Ureter (tissue), 1 donor: ENCODE data around the gene PDE4D. TPM values are rescaled to one million over a fixed set of nuclear protein-coding genes. Genes with fewer than 3 reads are reported as not detected.
"Not testable (repeated sequence)": the region's sequence is repeated elsewhere in the genome, so short reads cannot be mapped to it uniquely, and the experiment has no call there.

Experiments used
- DNase-seq: peaks from one replicate; pipeline ENCODE4 v3.0.0-alpha.2; 2020; ENCODE audit warnings: low spot score
- total RNA-seq: library from RNA; stranded (reverse); gene quantifications from one replicate; pipeline ENCODE4 v1.2.4, GENCODE V29; 2023
- donor health status: DM: yes; HTN: yes; CAD: no.

PDE4D gene
- total RNA-seq, 1 donor from 2014 or later: 106 TPM

DNA sequence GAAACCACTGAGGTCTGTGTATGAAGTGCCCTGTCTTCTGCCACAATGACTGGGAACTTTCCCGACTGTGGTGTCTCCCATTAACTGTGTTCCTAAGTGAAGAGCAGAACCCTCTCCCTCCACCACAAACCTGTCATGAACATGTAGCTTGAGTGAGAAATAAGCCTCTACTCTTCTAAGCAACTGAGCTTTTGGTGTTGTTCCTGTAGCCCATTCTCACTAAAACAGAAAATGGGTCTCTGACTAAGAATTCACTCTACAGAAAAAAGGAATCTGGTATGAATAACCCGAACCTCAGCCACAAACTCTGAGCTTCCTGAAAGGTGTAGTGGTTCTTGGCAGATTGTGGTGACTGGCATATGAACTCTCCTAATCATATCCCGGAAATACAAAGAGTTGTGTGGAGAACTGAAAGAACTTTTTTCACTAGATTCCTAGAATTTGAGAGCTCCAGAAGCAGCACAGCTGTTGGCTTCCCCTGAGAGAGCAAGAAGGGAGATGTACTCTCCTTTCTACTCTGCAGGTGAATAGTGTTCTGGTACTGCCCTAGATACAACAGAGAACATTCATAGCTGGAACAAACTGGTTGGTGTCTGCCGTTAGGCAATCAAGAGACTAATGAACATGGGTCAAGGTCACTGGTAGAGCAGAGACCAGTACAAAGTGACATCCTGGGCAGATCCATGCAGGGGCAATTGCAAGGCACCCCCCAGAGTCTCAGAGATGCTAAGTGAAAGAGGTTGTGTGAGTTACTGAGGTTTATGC is 283.8 kb downstream of the PDE4D start:
- no peak for DNase-seq

DNA sequence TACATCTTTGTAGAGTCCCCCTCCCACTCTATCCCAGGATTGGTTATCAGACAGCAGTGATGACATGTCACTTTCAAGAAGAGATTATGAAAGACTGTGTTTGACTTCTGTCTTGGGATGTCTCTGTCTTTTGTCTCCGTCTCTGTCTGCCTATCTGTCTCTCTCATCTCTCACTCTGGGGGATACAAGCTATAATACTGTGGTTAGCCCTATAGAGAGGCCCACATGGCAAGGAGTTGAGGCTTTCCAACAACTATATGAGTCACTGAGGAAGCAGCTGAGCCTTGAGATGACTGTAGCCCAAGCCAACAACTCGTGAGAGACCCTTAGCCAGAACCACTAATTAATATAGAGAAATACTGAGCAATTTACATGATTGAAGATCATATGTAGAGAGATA is 284.8 kb downstream of the PDE4D start:
- DNase-seq: no peak

DNA sequence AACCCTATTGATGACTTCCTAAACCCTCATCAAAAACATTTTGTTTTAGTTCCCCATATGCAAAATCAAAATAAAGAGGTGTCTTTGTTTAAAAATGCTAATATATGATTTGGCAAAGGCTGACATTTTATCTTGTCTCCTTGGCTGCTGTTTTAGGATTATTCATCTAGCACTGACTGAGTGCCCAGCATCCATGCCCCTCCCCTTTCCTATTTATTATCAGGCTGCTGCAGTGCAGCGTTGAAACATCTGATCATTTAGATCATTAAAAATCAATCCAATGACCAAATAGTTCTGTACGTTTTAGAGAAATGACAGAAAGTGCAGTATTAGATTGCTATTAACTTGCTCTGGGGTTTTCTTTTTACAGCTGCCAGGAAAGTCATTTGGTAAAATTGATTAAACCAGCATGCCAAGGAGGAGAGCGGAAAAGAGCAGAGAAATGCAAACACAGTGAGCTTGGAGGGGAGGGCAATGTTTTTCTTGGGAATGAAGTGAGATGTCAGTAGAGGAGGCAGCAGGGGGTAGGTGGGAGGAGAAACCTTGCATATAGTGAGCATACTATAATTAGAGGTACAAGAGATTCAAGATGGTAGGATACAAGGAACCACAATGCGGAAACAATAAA is 286.3 kb downstream of the PDE4D start:
- no peak for DNase-seq

DNA sequence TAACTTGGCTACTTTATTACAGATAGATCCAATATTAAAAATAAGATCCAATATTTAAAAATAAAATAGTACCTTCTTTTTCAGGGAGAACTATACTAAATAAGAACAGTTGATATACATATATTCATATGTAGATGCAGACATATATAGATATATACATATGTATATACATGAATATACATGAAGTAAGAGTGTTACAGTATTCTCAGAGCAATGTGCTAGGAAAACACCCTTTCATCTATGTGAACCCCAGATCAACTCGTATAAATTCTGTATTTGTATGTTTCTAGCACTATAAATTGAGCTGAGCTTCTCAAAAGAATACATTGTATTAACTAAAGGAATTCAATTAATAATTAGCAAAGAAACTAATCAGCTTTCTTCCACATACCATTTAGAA is 287.6 kb downstream of the PDE4D start:
- no peak for DNase-seq

DNA sequence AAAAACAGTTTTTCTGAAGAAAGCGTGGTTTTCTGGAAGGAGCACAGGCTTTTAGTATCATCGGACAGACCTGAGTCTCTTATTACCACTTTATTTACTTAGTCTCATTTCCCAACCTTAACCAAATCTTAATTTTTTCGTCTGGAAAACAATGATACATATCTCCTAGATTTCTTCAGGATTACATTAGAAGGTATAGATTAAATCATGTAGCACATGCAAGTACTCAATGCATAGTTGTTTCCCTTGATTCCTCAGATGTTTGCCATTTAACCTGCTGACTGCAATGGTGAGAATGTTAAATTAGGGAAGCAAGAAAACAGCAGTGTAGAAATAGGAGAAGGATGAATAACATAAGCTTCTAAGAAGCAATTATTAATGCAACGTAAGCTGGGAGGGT is 289.4 kb downstream of the PDE4D start:
- DNase-seq: no peak

DNA sequence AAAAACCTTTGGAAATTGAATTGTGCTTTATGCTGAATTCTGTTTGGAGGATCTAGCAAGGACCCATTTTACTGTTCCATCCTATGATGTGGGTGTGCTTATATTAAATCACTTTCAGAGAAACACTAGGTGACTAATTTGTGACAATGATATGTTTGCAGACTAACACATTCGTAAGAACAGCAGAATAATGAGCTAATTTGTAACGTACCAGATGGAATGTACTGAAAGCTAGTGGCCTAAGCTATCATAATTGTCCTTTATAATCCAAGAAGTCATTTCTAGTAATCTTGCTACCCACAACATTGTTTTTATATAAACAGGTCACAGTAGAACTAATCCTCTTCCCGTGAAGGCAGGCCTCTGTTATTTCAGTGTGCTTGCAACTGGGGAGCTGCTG is 292.5 kb downstream of the PDE4D start:
- no peak for DNase-seq

DNA sequence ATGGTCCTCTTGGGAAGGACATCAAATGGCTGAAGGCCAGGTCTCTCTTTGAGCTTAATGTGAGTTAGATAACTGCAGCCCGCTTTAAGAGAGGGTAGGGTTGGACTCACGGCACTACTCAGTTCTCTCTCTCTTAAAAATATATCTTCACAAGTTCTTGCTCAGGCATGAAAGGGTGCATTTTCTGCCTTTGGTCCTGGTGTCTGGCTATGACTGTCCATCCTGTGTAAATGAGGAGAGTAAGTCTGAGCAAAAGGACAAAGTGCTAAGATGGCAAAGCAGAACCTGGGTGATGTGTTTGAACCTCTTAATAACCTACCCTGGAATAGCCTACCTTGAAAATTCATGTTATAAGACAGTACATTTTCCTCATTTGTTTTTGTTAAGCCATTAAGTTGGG is 293.4 kb downstream of the PDE4D start:
- no peak for DNase-seq

DNA sequence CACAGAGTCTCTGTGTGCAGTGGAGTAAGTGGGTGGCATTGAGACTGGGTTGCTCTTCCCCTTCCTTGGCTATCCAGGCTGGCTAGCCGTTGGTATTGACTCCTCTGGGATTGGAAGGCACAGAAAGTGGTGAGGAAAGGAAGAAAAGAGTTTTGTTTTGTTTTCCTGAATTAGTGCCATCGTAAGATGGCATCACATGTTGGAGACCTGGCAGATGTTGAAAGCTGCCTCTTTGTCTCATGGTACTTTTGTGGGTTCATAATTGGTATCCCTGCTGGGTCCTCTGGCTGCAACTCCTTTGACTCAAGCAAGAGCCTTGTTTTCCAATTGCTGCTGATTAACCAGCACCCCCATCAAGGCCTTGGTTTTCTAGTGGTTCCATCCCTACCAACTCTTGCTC is 293.8 kb downstream of the PDE4D start:
- no peak for DNase-seq

DNA sequence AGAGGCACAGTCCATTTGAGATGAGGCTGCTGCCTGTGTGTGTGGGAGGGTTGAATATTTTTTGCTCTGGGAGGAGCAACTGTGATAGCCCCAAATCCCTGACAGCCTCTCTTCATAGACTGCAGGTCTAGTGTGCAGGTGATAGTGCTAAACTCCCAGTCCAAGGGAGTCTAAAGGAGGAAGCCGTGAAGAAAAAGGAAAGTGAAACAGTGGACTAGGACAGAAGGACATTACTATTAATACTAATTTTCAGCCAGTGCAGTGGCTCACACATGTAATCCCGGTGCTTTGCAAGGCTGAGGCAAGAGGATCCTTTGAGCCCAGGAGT is 295.0 kb downstream of the PDE4D start:
- DNase-seq: no peak

DNA sequence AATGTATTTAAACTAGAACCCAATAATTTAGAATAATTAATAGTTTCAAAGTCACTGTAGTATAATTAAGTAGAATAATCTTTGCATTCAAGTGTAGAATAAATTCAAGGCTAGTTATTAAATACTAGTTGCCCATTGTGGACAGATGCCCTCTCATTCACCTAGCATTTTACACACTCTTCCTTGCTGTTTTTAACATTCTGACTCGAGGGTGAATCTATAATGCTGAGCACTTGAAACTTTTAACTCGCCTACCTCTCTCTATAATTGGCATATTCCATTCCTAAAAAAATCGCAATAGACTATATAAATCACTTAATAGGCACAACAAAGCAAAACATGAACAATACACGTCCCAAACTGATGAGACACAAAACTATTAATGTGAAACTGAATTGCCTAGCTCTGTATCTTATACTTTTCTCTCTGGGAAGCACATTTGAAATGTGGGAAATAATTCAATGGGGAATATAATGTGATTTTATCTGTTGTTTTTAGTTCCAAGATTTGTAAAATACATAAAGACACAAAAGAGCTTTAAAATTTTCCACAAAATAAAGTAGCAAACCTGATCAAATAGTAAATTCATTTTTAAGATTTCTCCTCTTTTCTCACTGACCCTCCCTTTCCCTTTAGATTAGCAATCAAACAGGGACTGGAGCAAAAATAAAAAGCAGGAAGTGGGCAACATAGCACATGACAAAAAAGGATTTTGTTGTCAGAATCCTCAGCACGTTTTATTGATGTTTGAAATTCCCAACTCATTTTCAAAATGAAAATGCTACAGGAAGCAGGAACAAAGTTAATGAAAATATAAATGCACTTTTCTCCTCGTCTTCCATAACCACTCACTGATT is 295.6 kb downstream of the PDE4D start:
- DNase-seq: no peak

DNA sequence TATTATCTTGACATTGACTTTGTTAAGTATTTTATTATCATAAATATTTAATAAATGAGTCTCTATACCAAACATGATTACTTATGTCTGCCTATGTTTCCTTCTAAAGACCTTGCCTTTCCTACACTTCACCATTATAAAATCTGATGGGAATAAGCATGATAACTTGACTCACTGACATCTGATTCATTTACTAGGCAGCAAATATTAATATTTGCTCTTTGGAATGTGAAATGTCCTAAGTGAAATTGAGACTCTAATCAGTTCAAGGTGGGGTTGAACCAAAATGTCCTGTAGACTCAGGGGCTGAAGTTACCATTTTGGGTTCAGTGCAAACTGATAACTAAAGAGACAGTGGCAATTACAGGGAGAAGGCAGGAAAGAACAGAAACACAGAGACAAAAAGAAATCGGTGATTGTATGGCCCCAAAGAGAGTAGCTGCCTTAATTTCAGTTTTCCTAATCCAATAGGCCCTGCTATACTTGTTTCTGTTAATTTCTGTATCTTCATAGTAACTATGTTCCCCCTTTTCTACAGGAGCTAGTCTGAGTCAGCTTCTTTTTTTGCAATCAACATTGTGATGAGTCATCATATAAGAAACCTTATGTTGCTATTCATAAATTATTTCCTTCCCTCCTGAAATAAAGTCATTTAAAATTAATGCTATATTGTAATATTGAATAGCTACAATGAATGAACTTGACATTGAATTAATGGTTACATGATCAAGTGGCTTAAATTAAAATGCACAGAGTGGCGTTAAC is 296.8 kb downstream of the PDE4D start:
- DNase-seq: no peak

DNA sequence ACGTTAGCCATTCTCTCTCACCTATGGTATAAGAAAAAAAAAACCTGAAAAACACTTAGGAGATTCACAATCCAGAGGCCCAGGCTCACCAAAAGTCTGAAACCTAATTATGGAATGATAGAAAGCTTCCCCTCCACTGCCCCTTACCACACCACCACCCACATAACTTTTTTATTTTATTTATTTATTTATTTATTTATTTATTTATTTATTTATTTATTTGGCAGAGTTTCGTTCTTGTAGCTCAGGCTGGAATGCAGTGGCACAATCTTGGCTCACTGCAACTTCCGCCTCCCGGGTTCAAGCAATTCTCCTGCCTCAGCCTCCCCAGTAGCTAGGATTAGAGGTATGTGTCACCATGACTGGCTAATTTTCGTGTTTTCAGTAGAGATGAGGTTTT is 299.4 kb downstream of the PDE4D start:
- not testable (repeated sequence) for DNase-seq

DNA sequence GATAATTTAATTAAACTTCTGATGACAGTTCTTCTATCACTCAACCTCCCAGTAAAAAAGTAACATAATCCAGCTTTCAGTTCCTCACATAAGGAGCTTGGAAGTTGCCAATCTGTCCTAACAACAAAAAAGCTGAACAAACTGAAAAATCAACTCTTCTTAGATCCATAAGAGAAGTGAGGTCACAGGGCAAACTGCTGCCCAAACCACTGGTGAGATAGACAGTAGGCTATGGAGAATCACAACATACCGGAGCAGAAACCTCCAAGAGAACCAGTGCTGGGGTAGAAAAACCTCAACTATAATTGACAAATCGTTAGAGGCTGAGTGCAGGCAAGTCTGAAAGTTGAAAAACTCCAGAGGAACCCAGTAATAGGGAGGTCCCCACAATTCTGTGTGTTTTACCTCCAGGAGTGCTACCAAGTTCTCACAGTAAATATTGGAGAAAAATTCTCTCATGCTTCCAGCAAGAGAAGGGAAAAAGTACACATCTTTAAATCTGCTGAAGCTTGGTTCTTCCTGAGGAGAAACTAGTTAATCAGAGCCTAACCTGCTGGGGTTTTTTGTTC is 300.0 kb downstream of the PDE4D start:
- DNase-seq: no peak

DNA sequence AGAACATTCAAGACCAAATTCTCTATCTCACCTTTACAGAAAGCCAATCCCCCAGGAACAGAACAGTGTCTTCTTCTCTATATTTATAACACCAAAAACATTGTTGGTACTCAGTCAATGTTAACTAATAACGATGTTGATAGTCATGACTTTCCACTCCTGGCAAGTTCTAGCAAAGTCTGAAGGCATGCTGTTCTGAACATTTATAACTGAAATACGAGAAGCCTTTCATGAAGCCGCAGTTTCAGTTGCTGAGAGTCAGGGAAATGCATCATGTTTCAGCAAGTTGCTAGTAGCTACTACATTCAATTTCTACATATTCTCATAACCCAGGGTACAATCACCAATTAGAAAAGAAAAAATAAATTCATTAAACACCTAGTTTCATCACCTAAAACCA is 301.4 kb downstream of the PDE4D start:
- DNase-seq: no peak

DNA sequence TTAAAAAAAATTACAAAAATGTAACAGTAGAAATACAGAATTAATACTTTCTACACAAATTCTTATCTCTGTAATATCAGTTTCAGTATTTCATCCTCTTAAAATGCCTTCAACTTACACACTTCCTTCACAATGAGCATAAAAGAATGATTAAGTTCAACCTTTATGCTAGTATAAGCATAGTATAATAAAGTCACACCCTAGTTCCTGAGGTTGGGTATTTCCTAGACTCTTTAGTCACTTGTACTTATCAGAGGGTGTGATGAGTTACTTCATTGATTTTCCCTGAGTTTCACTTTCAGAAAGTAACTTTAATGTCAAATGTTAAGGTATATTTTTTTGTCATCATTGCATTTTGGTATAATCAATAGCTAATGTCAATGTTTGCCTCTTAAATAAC is 302.4 kb downstream of the PDE4D start:
- DNase-seq: no peak

DNA sequence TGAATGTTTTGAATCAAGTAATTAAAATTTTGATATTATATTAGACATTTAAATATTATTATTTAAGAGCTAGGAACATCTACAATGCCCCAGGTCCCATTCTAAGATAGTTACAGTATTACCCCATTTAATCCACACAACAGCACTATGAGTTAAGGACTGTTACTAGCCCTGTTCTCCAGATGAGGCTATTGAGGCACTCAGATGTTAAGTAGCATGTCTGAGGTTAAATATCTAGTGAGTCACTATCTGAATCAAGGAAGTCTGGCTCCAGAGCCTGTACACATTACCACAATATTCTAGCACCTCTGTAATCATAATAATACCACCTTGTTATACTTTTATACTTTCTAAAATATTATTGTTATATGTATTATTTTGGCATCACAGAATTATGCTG is 304.6 kb downstream of the PDE4D start:
- DNase-seq: no peak

DNA sequence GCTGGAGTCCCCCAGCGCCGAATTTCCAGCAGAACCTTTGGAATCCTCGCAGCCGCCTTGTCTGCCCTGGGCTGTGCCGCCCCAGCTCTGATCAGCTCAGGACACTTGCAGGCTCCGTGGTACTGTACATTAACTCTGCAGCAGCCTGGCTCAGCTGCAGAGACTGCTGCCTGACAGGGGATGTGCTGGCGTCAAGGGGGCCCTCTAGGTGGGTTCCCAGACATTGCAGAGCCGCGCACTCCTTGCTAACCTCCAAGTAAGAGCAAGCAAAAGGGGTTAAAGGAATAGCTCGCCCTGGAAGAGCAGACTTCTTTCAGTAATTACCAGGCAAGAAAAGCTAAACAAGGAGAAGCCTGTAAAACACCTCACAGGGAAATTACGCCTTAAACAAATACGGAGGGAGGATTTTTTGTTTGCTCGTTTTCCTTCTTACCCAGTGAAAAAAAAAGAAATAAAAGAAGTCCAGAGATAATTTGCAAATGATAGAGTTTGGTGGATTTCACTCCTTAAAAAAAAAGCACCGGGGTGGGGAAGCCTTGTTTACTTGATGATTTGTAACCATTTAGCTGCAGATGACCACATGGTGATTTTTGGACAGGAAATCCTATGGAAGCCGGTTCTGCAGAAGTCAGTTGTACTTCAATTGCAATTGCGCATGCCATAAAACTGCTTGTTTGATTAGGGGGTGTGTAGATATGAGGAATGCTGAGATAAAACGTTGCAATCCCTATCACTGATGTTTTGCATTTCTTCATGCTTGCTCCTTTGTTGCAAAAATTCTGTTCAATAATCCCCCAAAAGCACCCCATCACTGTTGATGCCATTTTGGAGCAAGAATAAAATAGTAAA is 305.8 kb downstream of the PDE4D start:
- DNase-seq: no peak

DNA sequence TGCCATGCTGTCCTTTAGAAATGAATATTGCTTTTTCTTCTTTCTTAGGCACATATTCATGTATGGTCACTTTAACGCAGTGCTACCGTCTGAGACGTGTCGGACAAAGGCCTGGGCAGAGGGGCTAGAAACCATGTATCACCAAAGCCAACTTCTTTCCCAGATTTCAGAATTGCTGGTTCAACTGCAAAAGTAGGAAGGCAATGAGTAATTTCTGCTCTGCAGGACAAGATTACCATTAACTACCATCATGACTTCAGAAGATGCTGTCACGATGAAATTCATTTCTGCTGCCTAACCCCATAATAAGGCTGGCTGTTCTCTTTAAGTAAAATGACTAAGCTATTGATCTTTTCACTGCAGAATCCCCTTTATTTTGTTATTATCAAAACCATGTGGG is 306.7 kb downstream of the PDE4D start:
- no peak for DNase-seq

DNA sequence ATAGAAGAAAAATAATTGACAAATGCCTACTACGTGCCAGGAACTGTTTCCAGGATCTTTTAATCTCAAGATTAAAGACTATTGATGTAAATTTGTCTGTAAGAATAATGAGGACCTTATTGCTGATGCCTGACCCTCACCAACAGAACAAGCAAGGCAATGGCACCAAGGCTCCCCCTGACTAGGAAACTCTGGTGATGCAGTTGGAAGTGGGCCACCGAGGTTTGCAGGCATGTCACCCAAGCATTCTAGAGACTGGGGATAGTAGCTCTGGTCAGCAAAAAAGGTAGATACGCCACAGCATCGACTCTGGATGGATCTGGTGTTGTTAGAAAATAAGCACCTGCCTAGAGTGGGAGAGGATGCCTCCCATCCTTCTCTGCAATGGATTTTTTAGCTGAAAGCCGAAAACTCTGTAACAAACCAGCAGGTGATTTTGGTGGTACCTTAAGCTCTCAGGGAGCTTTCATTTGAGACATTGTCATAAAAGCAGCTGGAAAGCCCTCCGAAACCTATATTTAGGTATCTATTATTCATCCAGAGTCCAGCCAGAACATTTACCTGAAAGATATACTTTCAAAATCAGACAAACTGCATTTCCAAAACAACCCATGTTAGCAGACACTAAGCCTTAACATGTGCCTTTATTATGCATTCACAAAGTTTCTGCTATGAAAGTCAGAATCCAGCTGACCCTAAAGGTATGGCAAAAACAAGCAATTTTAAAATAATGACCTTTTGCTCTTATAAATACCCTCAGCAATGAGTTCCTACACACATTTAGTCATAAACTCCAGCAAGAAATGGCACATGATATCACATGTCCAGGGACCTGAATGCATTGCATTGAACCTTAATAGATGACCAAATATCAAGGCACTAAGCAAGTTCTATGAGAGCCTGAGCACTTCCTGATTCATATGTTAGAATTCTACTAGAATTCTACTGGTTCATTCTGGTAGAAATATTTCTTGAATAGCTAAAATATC is 308.4 kb downstream of the PDE4D start:
- no peak for DNase-seq
